Effector memory CD4-positive, alpha-beta T cell (primary cell): ENCODE data around the gene ATP6V0C.
A peak's percentile ranks its signal among the peaks of the same experiment; 100 is the strongest.
"Not testable (repeated sequence)": the region's sequence is repeated elsewhere in the genome, so short reads cannot be mapped to it uniquely, and the experiment has no call there.

ENCODE experiments used
- DNase-seq, 3 donors: peaks; one replicate each; pipeline ENCODE4 v3.0.0-alpha.2; 2020
- H3K27ac ChIP-seq: 2 replicates; pipeline ENCODE4 v1.7.0; 2013; ENCODE audit warnings: mild to moderate bottlenecking, low read length, moderate library complexity; ENCODE audit not compliant: insufficient read depth, poor library complexity, severe bottlenecking
- H3K27me3 ChIP-seq: replicated peaks from 2 replicates; pipeline ENCODE4 v1.7.0; 2013; ENCODE audit warnings: mild to moderate bottlenecking, low read length; ENCODE audit not compliant: insufficient read depth, control insufficient read depth, poor library complexity, severe bottlenecking
- H3K36me3 ChIP-seq: 2 replicates; pipeline ENCODE4 v1.7.0; 2013; ENCODE audit warnings: mild to moderate bottlenecking, low read length, moderate library complexity; ENCODE audit not compliant: control insufficient read depth, insufficient read depth
- H3K4me1 ChIP-seq: 2 replicates; pipeline ENCODE4 v1.7.0; 2013; ENCODE audit warnings: low read length, mild to moderate bottlenecking; ENCODE audit not compliant: control insufficient read depth, insufficient read depth, poor library complexity, severe bottlenecking
- H3K4me3 ChIP-seq: 2 replicates; pipeline ENCODE4 v1.7.0; 2013; ENCODE audit warnings: low read length, low read depth, mild to moderate bottlenecking; ENCODE audit not compliant: insufficient read depth, poor library complexity, severe bottlenecking
- H3K9me3 ChIP-seq: 2 replicates; pipeline ENCODE4 v1.7.0; 2013; ENCODE audit warnings: mild to moderate bottlenecking, low read length, moderate library complexity; ENCODE audit not compliant: control insufficient read depth

The ATP6V0C gene

DNA sequence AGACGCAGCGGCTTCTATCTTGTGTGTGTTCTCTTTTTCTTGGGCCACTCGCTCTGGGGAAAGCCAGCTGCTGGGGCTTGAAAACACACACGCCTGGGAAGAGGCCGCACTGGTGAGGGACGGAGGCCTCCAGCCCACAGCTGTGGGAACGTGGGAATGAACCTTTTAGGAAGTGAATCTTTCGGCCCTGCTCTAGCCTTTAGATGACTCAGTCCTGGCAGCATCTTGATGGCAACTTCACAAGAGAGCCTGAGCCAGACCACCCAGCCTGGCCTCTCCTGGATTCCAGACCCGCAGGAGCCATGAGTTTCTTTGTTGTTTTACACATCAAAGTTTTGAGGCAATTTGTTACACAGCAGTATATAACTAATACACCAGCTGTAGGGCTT is 21.9 kb downstream of the ATP6V0C start:
- no peaks in the 10 kb centered on the region for H3K36me3 ChIP-seq
- no peaks in the 10 kb centered on the region for H3K9me3 ChIP-seq
- H3K27me3 ChIP-seq = no peaks in the 10 kb centered on the region
- no peak overlapping the region for H3K27ac ChIP-seq
- H3K4me1 ChIP-seq = peaks cover 21% of the 10 kb centered on the region
- no peak overlapping the region for H3K4me3 ChIP-seq
- DNase-seq = no peak

DNA sequence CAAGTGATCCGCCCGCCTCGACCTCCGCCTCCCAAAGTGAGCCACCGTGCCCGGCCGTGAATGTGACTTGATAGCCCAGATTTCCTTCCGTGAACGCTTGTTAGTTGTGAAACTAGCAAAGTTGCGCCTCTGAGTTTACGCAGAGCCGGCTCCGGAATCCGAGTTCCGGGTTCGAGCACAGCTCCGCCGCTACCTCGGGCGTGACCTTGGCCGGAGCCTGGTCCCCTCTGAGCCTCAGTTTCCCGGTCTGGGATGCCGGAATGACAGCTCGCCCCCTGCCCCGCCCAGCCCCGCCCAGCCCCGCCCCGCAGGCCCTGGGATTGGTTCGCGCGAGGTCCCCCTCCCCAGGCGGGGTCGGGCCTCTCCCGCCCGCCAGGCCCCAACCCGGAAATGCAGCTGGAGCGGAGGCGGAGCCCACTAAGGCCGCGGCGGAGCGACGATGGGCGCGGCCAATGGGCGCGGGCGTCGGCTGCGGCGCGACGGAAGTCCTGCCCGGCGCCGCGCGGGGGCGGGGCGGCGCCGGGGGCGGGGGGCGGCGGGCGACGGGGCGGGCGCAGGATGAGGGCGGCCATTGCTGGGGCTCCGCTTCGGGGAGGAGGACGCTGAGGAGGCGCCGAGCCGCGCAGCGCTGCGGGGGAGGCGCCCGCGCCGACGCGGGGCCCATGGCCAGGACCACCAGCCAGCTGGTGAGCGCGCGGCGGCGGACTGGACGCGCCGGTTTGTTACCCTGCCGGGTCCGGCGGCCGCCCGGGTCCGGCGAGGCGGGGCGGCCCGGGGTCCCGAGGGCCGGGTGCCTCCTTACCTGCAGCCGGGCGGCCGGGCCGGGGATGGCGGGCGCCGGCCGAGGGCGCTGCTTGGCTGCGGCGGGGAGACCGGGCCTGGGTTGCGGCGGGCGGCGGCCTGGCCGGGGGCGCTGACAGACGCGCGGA is 24.0 kb downstream of the ATP6V0C start, which contains the start of gene PDPK1:
Gene PDPK1 (plus strand): TSS at position 571 of the 929 bp plus-strand sequence. CDS start 92 bp downstream, at position 663.
- Histone ChIP-seq H3K27me3 (no peaks in the 10 kb centered on the region), H3K9me3 (no peaks in the 10 kb centered on the region), H3K4me3 (peak within 1 kb of the TSS; percentile 62), H3K4me1 (peaks cover 13% of the 10 kb centered on the region), H3K27ac (peak within 1 kb of the TSS; percentile 65), H3K36me3 (no peaks in the 10 kb centered on the region)
- DNase-seq = peak; percentile 91 to 94 (median 92)

DNA sequence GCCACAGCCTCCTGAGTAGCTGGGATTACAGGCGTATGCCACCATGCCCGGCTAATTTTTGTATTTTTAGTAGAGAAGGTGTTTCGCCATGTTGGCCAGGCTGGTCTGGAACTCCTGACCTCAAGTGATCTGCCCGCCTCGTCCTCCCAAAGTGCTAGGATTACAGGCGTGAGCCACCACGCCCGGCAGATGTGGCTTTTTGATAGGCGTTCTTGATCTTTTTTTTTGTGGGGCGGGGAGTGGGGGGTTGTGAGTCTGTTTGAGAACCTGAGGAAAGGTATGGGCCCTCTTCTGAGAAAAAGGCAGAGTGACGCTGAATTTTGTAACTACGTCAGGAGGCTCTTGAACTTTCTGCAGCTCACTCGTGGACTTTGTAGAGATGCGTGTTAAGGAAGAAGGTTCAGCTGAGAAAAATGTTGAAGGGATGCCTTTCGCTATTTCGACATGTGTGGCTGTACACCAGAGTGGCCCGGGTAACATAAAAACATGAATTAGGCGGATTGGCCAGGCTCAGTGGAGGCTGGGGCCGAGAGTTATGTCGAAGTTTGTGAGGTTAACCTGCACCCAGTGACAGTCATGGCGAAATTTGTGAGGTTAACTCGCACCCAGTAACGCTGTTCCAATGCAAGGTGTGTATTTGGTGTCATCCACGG is 25.6 kb downstream of the ATP6V0C start:
- not testable (repeated sequence) for DNase-seq, H3K27ac ChIP-seq, H3K9me3 ChIP-seq, H3K36me3 ChIP-seq, H3K27me3 ChIP-seq, H3K4me3 ChIP-seq
- peaks cover 13% of the 10 kb centered on the region for H3K4me1 ChIP-seq

DNA sequence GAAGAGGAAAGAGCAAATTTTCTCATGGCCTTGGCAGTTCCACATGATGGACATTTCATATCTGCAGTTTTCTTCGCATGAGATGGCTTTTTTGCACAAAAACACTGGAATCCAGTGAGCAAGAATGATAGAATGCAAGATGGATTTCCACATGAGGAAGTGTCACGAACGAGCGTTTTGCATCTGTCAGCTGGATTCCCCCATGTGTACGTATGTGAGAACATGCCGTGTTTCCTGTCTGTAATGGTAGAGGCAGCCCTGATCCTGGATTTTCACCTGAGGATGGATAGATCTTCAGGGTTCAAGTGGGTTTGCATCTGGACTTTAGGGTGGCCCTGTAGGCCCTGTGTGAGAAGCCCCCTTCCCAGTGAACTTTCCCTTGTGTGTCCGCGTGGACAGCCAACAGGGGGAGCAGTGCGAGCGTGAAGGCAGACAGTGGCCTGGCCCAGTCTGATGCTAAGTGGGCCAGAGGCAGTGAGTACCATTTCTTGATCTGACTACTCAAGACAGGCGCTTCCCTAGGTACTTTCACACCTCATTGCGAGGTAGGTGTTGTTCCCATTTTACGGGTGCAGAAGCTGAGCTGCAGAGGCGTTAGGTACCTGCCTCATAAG is 26.2 kb downstream of the ATP6V0C start:
- H3K36me3 ChIP-seq, H3K4me3 ChIP-seq, DNase-seq, H3K27me3 ChIP-seq, H3K9me3 ChIP-seq, H3K27ac ChIP-seq: not testable (repeated sequence)
- peaks cover 13% of the 10 kb centered on the region for H3K4me1 ChIP-seq

DNA sequence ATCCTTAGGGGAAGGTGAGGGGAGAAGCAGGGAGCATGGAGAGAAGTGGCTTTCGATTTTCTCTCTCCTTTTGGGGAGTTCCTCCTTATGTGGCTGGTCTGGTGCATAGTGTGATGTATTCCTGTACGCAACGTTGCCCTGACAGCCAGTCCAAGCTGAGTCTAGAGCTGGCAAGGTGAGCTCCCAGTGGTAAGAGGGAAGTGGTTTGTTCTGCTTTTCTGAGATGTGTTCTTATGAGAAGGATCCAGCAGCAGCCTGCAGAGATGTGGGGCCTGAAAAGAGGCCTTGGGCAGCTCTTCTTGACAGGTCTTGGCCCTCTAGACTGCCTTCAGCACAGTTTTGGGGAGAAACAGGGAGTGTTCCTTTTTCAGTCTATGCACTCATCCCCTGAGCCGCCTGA is 27.2 kb downstream of the ATP6V0C start:
- not testable (repeated sequence) for H3K9me3 ChIP-seq, DNase-seq

DNA sequence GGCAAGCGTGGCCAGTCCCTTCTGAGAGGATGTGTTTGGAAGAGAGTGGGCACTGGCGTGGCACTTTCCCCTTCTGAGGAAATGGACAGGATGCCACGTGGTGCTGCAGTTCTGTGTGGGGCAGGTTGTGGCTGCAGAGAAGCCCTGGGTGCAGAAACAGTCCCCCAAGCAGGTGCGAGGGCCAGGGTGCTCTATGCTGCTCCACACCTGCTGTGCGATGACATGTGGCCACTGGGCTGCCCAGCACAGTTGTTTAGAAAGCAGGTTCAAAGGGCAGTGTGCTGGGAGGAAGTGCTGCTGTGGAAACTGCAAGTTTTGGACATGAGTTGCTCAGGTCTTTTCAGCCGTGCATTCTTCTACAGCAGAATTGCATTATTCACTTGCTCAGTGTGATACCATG is 27.7 kb downstream of the ATP6V0C start:
- DNase-seq, H3K27me3 ChIP-seq, H3K27ac ChIP-seq, H3K4me3 ChIP-seq, H3K36me3 ChIP-seq, H3K9me3 ChIP-seq: not testable (repeated sequence)
- peaks cover 13% of the 10 kb centered on the region for H3K4me1 ChIP-seq

More for the DNA sequence above, 27.2 kb downstream of the ATP6V0C start:
- H3K4me3 ChIP-seq, H3K27me3 ChIP-seq, H3K27ac ChIP-seq, H3K36me3 ChIP-seq: not testable (repeated sequence)
- peaks cover 13% of the 10 kb centered on the region for H3K4me1 ChIP-seq

DNA sequence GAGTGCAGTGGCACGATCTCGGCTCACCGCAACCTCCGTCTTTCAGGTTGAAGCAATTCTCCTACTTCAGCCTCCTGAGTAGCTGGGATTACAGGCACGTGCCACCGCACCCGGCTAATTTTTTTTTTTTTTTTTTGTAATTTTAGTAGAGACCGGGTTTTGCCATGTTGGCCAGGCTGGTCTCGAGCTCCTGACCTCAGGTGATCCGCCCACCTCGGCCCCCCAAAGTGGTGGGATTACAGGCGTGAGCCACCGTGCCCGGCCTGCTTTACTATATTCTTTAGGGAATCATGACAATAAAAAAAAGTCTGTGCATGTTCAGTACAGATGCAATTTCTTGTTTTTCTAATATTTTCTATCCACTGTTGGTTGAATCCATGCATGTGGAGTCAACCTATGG is 30.0 kb downstream of the ATP6V0C start:
- H3K27me3 ChIP-seq, H3K9me3 ChIP-seq, DNase-seq, H3K4me1 ChIP-seq, H3K27ac ChIP-seq, H3K4me3 ChIP-seq, H3K36me3 ChIP-seq: not testable (repeated sequence)

DNA sequence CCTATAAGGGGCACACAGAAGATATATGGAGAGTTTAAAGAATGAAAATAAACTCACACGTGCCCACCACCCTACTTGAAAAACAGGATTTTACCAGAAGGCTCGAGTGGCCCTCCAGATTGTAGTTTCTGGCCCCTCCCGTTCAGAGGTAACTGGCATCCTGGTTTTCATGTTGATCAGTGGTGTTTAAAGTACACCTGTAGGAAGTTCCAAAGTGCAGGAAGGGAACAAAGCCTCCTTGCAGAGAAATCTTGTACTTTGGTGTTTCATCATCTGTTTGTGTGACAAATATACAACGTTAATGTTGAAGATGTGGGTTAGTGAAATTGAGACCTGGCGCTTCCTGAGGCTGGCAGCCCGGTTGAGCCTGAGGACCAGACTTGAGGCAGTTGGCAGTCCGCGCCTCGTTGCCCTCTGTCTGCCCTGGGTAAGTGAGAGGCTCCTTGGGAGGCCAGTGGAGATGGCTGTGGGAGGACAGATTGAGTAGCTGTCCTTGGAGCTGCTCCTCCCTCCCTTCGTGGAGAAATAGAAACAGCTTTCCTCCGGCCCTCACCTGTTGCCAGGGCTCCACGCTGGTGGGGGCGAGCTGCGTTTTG is 36.6 kb downstream of the ATP6V0C start:
- not testable (repeated sequence) for DNase-seq, H3K27me3 ChIP-seq

DNA sequence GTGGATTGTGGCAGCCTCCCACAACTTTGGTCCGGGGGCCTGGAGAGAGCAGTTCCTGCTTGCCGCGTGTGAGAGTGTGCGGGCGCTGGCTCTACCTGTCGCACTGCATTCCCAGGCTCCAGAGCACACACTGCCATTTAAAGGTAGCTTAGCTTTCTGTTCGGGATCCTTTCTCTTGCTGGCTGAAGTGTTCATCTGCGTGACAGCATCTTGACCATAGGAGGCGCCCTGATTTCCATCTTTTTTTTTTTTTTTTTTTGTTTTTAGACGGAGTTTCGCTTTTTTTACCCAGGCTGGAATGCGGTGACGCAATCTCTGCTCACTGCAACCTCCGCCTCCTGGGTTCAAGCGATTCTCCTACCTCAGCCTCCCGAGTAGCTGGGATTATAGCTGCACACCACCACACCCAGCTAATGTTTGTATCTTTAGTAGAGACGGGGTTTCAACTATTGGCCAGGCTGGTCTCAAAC is 37.7 kb downstream of the ATP6V0C start:
- H3K36me3 ChIP-seq, H3K4me3 ChIP-seq, DNase-seq, H3K27ac ChIP-seq, H3K27me3 ChIP-seq, H3K4me1 ChIP-seq, H3K9me3 ChIP-seq: not testable (repeated sequence)

More for the DNA sequence above, 36.6 kb downstream of the ATP6V0C start:
- not testable (repeated sequence) for H3K4me3 ChIP-seq, H3K27ac ChIP-seq, H3K9me3 ChIP-seq, H3K36me3 ChIP-seq, H3K4me1 ChIP-seq
